Colonic mucosa (tissue), 4 donors: Measurements from ENCODE around the gene MTR. TPM values are rescaled to one million over a fixed set of nuclear protein-coding genes. Genes with fewer than 3 reads are reported as not detected.

Experiments
- DNase-seq: peaks from one replicate; pipeline ENCODE4 v3.0.0-alpha.2; 2020
- H3K27ac ChIP-seq: fragments of 200-600 bp; one replicate; pipeline ENCODE4 v1.8.0; 2021
- H3K27me3 ChIP-seq: fragments of 200-600 bp; one replicate; pipeline ENCODE4 v1.8.0; 2021
- H3K36me3 ChIP-seq: fragments of 200-600 bp; one replicate; pipeline ENCODE4 v1.8.0; 2021
- H3K4me1 ChIP-seq: fragments of 200-600 bp; one replicate; pipeline ENCODE4 v1.8.0; 2021; ENCODE audit warnings: mild to moderate bottlenecking
- H3K4me3 ChIP-seq: fragments of 200-600 bp; one replicate; pipeline ENCODE4 v1.8.0; 2021
- H3K9ac ChIP-seq, 2 donors: one replicate each; pipeline ENCODE4 v1.7.0; 2013; ENCODE audit warnings: control low read depth in 2 of 2, low read depth in 2 of 2, low read length in 2 of 2
- H3K9me3 ChIP-seq: fragments of 200-600 bp; one replicate; pipeline ENCODE4 v1.8.0; 2021
- CTCF ChIP-seq: fragments of 200-600 bp; IDR thresholded peaks from one replicate; pipeline ENCODE4 v1.8.0; 2022; ENCODE audit warnings: antibody characterized with exemption, mild to moderate bottlenecking
- intact Hi-C: fragments of 100-400 bp; cut with DNase I; formaldehyde crosslinking; loops from one replicate; pipeline ENCODE4 v1.14.1; 2022
- total RNA-seq, 2 donors: library from RNA; stranded (reverse); fragmentation: NEBNext Ultra II Directional in 1 of 2; extraction: Animal tissue kit (Norgen Biotek cat#: 25700) in 1 of 2; gene quantifications; one replicate each; pipeline ENCODE4 v1.2.1, GENCODE V29; 2021
- donor health status: healthy.
- donor health status: DM: no; HTN: no; CAD: no.
- donor health status: DM: no; HTN: no; CAD: no.

The MTR gene
- total RNA-seq, 2 donors from 2014 or later: 20.5 to 24.4 TPM

GRCh38 chr1:236865818-236866155 is 70.7 kb downstream of the MTR start:
- DNase-seq: no peak
- intact Hi-C loops: no loop called here
- no peak for TF ChIP-seq CTCF
- H3K4me3 ChIP-seq: no peak overlapping the region
- H3K9ac ChIP-seq: no peak overlapping the region
- H3K36me3 ChIP-seq: no peaks in the 10 kb centered on the region
- H3K4me1 ChIP-seq: no peaks in the 10 kb centered on the region
- no peak overlapping the region for H3K27ac ChIP-seq
- H3K27me3 ChIP-seq: no peaks in the 10 kb centered on the region
- H3K9me3 ChIP-seq: no peaks in the 10 kb centered on the region

GRCh38 chr1:236868625-236869467 is 73.8 kb downstream of the MTR start:
- intact Hi-C loops: loop anchor here (2.0 kb wide), 1 partner anchor 110 kb away; no protein-coding TSS in a partner anchor
- Histone ChIP-seq H3K9ac (no peak overlapping the region), H3K4me3 (no peak overlapping the region), H3K27me3 (no peaks in the 10 kb centered on the region), H3K36me3 (no peaks in the 10 kb centered on the region), H3K27ac (no peak overlapping the region), H3K4me1 (no peaks in the 10 kb centered on the region), H3K9me3 (no peaks in the 10 kb centered on the region)
- peak; percentile 94 for TF ChIP-seq CTCF
- peak; percentile 30 for DNase-seq

GRCh38 chr1:236869911-236870310 is 74.8 kb downstream of the MTR start:
- Histone ChIP-seq H3K9ac (no peak overlapping the region), H3K27ac (no peak overlapping the region), H3K27me3 (no peaks in the 10 kb centered on the region), H3K4me3 (no peak overlapping the region), H3K4me1 (no peaks in the 10 kb centered on the region), H3K36me3 (no peaks in the 10 kb centered on the region), H3K9me3 (no peaks in the 10 kb centered on the region)
- intact Hi-C loops: loop anchor here (2.0 to 5.0 kb wide), 2 partner anchors 111 to 768 kb away; no protein-coding TSS in a partner anchor
- no peak for TF ChIP-seq CTCF
- no peak for DNase-seq

GRCh38 chr1:236870721-236871120 is 75.6 kb downstream of the MTR start:
- DNase-seq: no peak
- Histone ChIP-seq H3K27ac (no peak overlapping the region), H3K27me3 (no peaks in the 10 kb centered on the region), H3K4me3 (no peak overlapping the region), H3K9me3 (no peaks in the 10 kb centered on the region), H3K9ac (no peak overlapping the region), H3K4me1 (no peaks in the 10 kb centered on the region), H3K36me3 (no peaks in the 10 kb centered on the region)
- intact Hi-C loops: loop anchor here (5.0 kb wide), 1 partner anchor 768 kb away; no protein-coding TSS in a partner anchor
- TF ChIP-seq CTCF: no peak

DNA sequence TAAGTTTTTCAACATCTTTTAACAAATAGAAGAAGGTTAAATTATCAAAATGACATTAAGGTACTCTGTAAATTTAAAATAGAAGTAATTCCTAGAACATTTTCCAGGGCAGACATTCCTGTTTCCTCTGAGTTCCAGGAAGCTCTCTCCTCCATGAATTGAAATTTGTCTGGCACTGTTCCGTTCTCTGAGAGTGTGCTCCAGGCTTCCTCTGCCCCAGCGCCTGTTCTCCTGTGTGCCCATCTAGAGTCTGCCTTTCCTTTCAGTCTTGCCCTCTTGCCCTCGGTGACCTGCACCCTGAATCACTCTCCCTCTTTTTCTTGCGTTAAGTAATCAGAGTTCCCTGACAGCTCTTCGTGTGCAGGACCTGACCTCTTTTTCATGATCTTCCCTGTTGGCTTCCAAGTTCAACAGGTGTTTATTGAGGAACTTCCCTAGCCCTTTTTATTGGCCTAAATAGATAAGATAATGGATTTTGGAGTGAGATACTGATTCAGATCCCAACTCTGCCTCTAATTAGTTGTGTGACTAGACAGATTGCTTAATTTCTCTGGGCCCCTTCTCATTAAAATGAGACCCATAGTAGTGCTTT is 77.1 kb downstream of the MTR start:
- no peak for TF ChIP-seq CTCF
- Histone ChIP-seq H3K4me3 (no peak overlapping the region), H3K27ac (no peak overlapping the region), H3K9ac (no peak overlapping the region), H3K27me3 (no peaks in the 10 kb centered on the region), H3K4me1 (no peaks in the 10 kb centered on the region), H3K36me3 (no peaks in the 10 kb centered on the region), H3K9me3 (no peaks in the 10 kb centered on the region)
- intact Hi-C loops: loop anchor here (5.0 kb wide), 1 partner anchor 770 kb away; no protein-coding TSS in a partner anchor
- no peak for DNase-seq
